Endothelial cell of umbilical vein (primary cell): ENCODE measurements around the gene TRAF7. TPM values are rescaled to one million over a fixed set of nuclear protein-coding genes. Genes with fewer than 3 reads are reported as not detected.
A peak's percentile ranks its signal among the peaks of the same experiment; 100 is the strongest.
"Not testable (repeated sequence)": the region's sequence is repeated elsewhere in the genome, so short reads cannot be mapped to it uniquely, and the experiment has no call there.

Experiments
- BruUV-seq: library from RNA; stranded (reverse); fragments of 400-500 nt; replicated peaks from 2 replicates; lab custom pipeline; 2021; lab: Mats Ljungman, UMichigan
- CTCF ChIA-PET: fragments of 300-600, 350-600 bp; sonication (Branson Sonifier 250); formaldehyde crosslinking; loops from one replicate; lab custom pipeline; 2021; ENCODE audit warnings: antibody characterized with exemption, inconsistent platforms; lab: Charles Lee
- POLR2A ChIA-PET: fragments of 300-600, 350-600 bp; sonication (Branson Sonifier 250); formaldehyde crosslinking; loops from one replicate; lab custom pipeline; 2021; ENCODE audit warnings: antibody characterized with exemption, inconsistent platforms; lab: Charles Lee
- DNase-seq: peaks from one replicate; pipeline ENCODE4 v3.0.0-alpha.2; 2011; ENCODE audit warnings: low read depth, low spot score
- FAIRE-seq: peaks from 2 replicates; lab custom pipeline; 2011; peaks lifted over from hg19 to GRCh38; lab: Jason Lieb, UNC
- H2AFZ ChIP-seq: 2 replicates; pipeline ENCODE4 v1.6.0; 2012; ENCODE audit warnings: low read depth, low read length, control low read depth, inconsistent platforms
- H3K27ac ChIP-seq: 2 replicates; pipeline ENCODE4 v1.5.1; 2011; ENCODE audit warnings: low read depth, mild to moderate bottlenecking, control low read depth, low read length, moderate library complexity; ENCODE audit not compliant: insufficient read depth
- H3K27me3 ChIP-seq, 2 experiments: 2 replicates each; pipeline versions ENCODE4 v1.6.0 to v1.6.1; 2011; ENCODE audit warnings: low read length in 2 of 2, mixed read lengths in 1 of 2; ENCODE audit not compliant: control insufficient read depth in 2 of 2, insufficient read depth in 2 of 2
- H3K36me3 ChIP-seq, 2 experiments: 2 replicates in 1 of 2; 3 replicates in 1 of 2; pipeline ENCODE4 v1.5.1; 2011; ENCODE audit warnings: low read length in 2 of 2, mild to moderate bottlenecking in 1 of 2, moderate library complexity in 1 of 2; ENCODE audit not compliant: control insufficient read depth in 2 of 2, insufficient read depth in 2 of 2; ENCODE audit errors: extremely low read depth in 1 of 2
- H3K4me1 ChIP-seq: 3 replicates; pipeline ENCODE4 v1.5.1; 2011; ENCODE audit warnings: mild to moderate bottlenecking, low read length; ENCODE audit not compliant: control insufficient read depth, insufficient read depth; ENCODE audit errors: extremely low read depth
- H3K4me2 ChIP-seq: 2 replicates; pipeline ENCODE4 v1.6.1; 2011; ENCODE audit warnings: low read length, control low read depth, mixed read lengths; ENCODE audit not compliant: insufficient read depth
- H3K4me3 ChIP-seq, 3 experiments: fragments of 200-600 bp in 1 of 3; sonication (generic), shearing (Covaris generic) in 1 of 3; replicated peaks in 1 of 3; 2 replicates each; pipeline ENCODE4 v1.5.1; 2011 to 2016; ENCODE audit warnings: control low read depth in 3 of 3, low read length in 3 of 3, mild to moderate bottlenecking in 2 of 3, inconsistent platforms in 1 of 3, low read depth in 1 of 3, moderate library complexity in 1 of 3; ENCODE audit not compliant: insufficient read depth in 1 of 3
- H3K79me2 ChIP-seq: 2 replicates; pipeline ENCODE4 v1.6.0; 2012; ENCODE audit warnings: low read length, inconsistent platforms; ENCODE audit not compliant: control insufficient read depth, insufficient read depth
- H3K9ac ChIP-seq: replicated peaks from 2 replicates; pipeline ENCODE3; 2011; ENCODE audit warnings: low read length, control low read depth; ENCODE audit not compliant: insufficient read depth; ENCODE audit errors: extremely low read depth
- H3K9me1 ChIP-seq: replicated peaks from 3 replicates; pipeline ENCODE4 v1.6.0; 2011; ENCODE audit warnings: mild to moderate bottlenecking, low read length; ENCODE audit not compliant: control insufficient read depth, insufficient read depth; ENCODE audit errors: extremely low read depth
- H3K9me3 ChIP-seq: replicated peaks from 2 replicates; pipeline ENCODE4 v1.5.1; 2012; ENCODE audit warnings: low read length, inconsistent platforms; ENCODE audit not compliant: control insufficient read depth, insufficient read depth
- H4K20me1 ChIP-seq: replicated peaks from 2 replicates; pipeline ENCODE3; 2011; ENCODE audit warnings: mild to moderate bottlenecking, low read length; ENCODE audit not compliant: control insufficient read depth, insufficient read depth; ENCODE audit errors: extremely low read depth
- dilution Hi-C: fragments of 300-500 bp; cut with MboI; formaldehyde crosslinking; loops from one replicate; pipeline ENCODE4 v1.15.0; 2019; ENCODE audit warnings: low sequenced_read_pairs; ENCODE audit not compliant: extremely low pct_ligation_motif_present
- intact Hi-C: fragments of 100-400 bp; cut with micrococcal nuclease; formaldehyde crosslinking; loops from one replicate; pipeline ENCODE4 v1.10.0; 2022
- polyA plus RNA-seq, 4 experiments: library from polyadenylated mRNA; depleted of rRNA in 3 of 4; stranded (reverse) in 3 of 4; unstranded in 1 of 4; fragments of >200 nt; gene quantifications; 2 replicates each; pipeline versions ENCODE4 v1.2.1 to v1.2.3, GENCODE V29; 2011 to 2012; ENCODE audit warnings: missing spikeins in 1 of 4
- total RNA-seq: library from RNA; stranded (reverse); gene quantifications from 2 replicates; pipeline ENCODE4 v1.2.3, GENCODE V29; 2021

Gene TRAF7
- total and polyA plus RNA-seq, 2 donors (not counting 3 experiments of a cell fraction or from before 2014, with no cell fraction given) = 141 to 175 TPM

DNA sequence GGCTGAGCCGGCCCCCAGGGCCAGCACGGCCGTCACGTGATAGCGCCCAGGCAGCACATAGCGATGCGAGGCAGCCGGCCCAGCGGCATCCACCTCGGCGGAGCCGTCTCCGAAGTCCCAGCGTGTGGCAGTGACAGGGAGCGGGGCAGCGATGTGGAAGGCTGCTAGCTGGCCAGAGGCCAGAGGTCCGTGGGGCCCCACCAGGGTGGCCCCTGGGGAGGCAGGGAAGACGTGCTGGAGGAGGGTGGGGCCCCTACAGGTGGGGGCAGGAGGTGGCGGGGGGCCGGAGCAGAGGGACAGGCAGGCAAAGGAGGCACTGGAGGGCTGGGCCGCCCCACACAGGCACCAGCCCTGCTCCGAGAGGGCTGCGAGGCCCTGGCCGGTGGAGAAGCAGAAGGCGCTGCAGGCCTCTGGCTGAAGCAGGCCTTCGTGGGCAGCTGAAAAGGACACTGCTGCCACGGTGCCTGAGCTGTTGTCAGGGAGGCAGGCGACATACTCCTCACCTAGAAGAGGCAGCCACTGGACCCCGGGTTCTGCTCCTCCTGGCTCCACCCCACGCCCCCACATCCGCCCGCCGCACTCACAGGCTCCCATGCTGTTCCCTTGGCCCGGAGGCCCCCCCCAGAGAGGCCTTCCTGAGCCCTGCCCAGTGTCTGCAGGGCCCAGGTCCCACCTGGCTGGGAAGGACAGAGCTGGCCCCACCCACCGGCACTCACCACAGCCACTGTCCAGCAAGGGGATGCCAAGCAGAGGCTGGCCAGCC, 37.4 kb upstream of the TRAF7 start:
- H3K9me1 ChIP-seq, H3K4me3 ChIP-seq, H3K4me1 ChIP-seq, intact Hi-C loops, POLR2A ChIA-PET, CTCF ChIA-PET, H2AFZ ChIP-seq, H3K4me2 ChIP-seq, H3K9ac ChIP-seq, H3K79me2 ChIP-seq, H3K9me3 ChIP-seq, FAIRE-seq, H3K36me3 ChIP-seq, DNase-seq, H3K27ac ChIP-seq, dilution Hi-C loops, H4K20me1 ChIP-seq, H3K27me3 ChIP-seq: not testable (repeated sequence)
- BruUV-seq = TSS peak; percentile 37

DNA sequence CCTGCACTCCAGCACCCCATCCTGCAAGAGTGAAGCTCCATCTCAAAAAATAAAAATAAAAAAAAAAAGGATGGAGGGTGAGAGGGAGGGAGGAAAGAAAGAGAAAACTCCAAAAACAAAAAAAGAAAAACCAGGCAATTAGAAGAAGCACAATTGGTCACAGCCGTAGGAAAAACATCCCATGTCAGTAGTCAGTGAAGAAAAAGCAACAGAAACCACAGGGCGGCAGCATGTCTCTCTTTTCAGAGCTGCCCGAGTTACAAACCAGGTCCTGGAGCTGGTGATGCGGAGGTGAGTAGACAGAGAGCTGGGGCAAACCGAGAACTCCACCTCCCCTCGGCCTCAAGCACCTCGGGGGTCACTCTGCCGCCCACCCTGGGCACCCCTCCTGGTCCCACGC, 34.3 kb upstream of the TRAF7 start:
- intact Hi-C loops = loop anchor here (1.0 kb wide), 1 partner anchor 19 kb away; no protein-coding TSS in a partner anchor
- DNase-seq, H3K9ac ChIP-seq, dilution Hi-C loops, BruUV-seq, H3K4me3 ChIP-seq, H3K27me3 ChIP-seq, H3K36me3 ChIP-seq, H4K20me1 ChIP-seq, H3K9me1 ChIP-seq, H3K9me3 ChIP-seq, H3K27ac ChIP-seq, POLR2A ChIA-PET, H3K4me2 ChIP-seq, H2AFZ ChIP-seq: not testable (repeated sequence)
- FAIRE-seq = peak; percentile 31
- peaks cover 25% of the 10 kb centered on the region for H3K4me1 ChIP-seq
- CTCF ChIA-PET = interaction anchor here (1.0 to 2.2 kb wide), 5 partner anchors 19 to 117 kb away, joined by 3 to 29 read pairs (median 3); no protein-coding TSS in a partner anchor
- peaks cover 17% of the 10 kb centered on the region for H3K79me2 ChIP-seq
